Activated CD4-positive, alpha-beta T cell treated with anti-CD3 and anti-CD28 coated beads for 36 hours (primary cell): ENCODE results near the gene SNAP91. TPM values are rescaled to one million over a fixed set of nuclear protein-coding genes. Genes with fewer than 3 reads are reported as not detected.

ENCODE experiments used
- ATAC-seq: fragments of 200-7000 bp; cut with Tn5 transposase; one replicate; pipeline ENCODE4 v1.10.0; 2021; ENCODE audit warnings: mild to moderate bottlenecking, moderate library complexity
- CTCF ChIA-PET: fragments of 350-600 bp; sonication (Branson Sonifier 250); formaldehyde crosslinking; loops from one replicate; lab custom pipeline; 2021; ENCODE audit warnings: antibody characterized with exemption; lab: Charles Lee
- POLR2A ChIA-PET: fragments of 350-600 bp; sonication (Branson Sonifier 250); formaldehyde crosslinking; loops from one replicate; lab custom pipeline; 2021; ENCODE audit warnings: antibody characterized with exemption, inconsistent platforms; lab: Charles Lee
- DNase-seq: peaks from one replicate; pipeline ENCODE4 v3.0.0-alpha.2; 2020
- H3K27ac Mint-ChIP-seq: one replicate; pipeline ENCODE4 v1.8.0; 2021; ENCODE audit warnings: mixed read lengths
- H3K27me3 Mint-ChIP-seq: one replicate; pipeline ENCODE4 v1.8.0; 2021; ENCODE audit warnings: mixed read lengths
- H3K36me3 Mint-ChIP-seq: one replicate; pipeline ENCODE4 v1.8.0; 2021; ENCODE audit warnings: low read depth, mixed read lengths
- H3K4me1 Mint-ChIP-seq: one replicate; pipeline ENCODE4 v1.8.0; 2021; ENCODE audit warnings: mixed read lengths
- H3K4me3 Mint-ChIP-seq: one replicate; pipeline ENCODE4 v1.8.0; 2021; ENCODE audit warnings: mild to moderate bottlenecking, moderate library complexity, mixed read lengths
- H3K9me3 Mint-ChIP-seq: one replicate; pipeline ENCODE4 v1.8.0; 2021; ENCODE audit warnings: low read depth, mixed read lengths
- intact Hi-C, 2 experiments: fragments of 100-400 bp; cut with DNase I in 1 of 2; cut with micrococcal nuclease in 1 of 2; formaldehyde crosslinking; loops; one replicate each; pipeline versions ENCODE4 v1.14.2 to v1.15.1; 2022 to 2024; cut with DNase I, micrococcal nuclease
- total RNA-seq, 2 experiments: library from RNA; stranded (reverse); gene quantifications; one replicate each; pipeline ENCODE4 v1.2.3, GENCODE V29; 2021

The SNAP91 gene
- total RNA-seq, 2 experiments from 2014 or later = not detected

- ChIA-PET CTCF (interaction anchor here (0.7 kb wide), 1 partner anchor 21 kb away, joined by 3 read pairs; no protein-coding TSS in a partner anchor), POLR2A (no interaction called here)
- DNase-seq = no peak
- Mint-ChIP-seq H3K4me1 (peaks cover 2% of the 10 kb centered on the region), H3K27me3 (peaks cover 33% of the 10 kb centered on the region), H3K4me3 (no peak overlapping the region), H3K36me3 (no peaks in the 10 kb centered on the region), H3K9me3 (no peaks in the 10 kb centered on the region), H3K27ac (no peak overlapping the region)
- intact Hi-C loops = loop anchor here in 1 of 2 experiments (10.0 kb wide), 1 partner anchor 1055 kb away; the partner anchor contains the start of gene TBX18
- no peak for ATAC-seq
Observed at GRCh38 chr6:83709748-83710050, 798 bp upstream of the SNAP91 start.

DNA sequence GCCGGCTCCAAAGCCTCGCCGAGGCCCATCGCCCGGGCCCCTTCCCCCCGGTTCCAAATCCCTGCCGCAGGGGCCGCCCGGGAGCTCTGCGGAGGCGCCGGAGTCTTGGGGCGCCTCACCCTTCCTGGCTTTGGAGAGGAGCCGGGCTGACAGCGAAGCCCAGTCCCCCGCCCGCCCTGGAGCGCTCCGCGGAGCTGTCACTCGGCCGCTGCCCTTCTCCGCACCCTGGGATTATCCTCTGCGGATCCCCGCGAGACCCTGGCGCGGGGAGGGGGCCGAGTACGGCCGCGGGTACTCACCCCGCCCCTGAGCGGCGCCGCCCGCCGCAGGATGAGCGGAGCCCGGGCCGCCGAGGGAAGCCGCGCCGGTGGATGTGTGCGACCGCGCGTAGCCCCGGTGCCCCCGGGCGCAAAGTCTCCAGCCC is 343 bp downstream of the SNAP91 start:
- no peak for ATAC-seq
- POLR2A ChIA-PET = no interaction called here
- intact Hi-C loops = loop anchor here in 1 of 2 experiments (10.0 kb wide), 1 partner anchor 1056 kb away; the partner anchor contains the start of gene TBX18

GRCh38 chr6:83707829-83708545 is 914 bp downstream of the SNAP91 start:
- Mint-ChIP-seq H3K27me3 (peaks cover 33% of the 10 kb centered on the region), H3K4me3 (no peak overlapping the region), H3K36me3 (no peaks in the 10 kb centered on the region), H3K27ac (no peak overlapping the region), H3K4me1 (peaks cover 2% of the 10 kb centered on the region), H3K9me3 (no peaks in the 10 kb centered on the region)
- DNase-seq (peak; percentile 5), ATAC-seq (no peak)
- POLR2A ChIA-PET = no interaction called here
- intact Hi-C loops = loop anchor here in 1 of 2 experiments (10.0 kb wide), 1 partner anchor 1057 kb away; the partner anchor contains the start of gene TBX18
- CTCF ChIA-PET = no interaction called here

More for the DNA sequence above, 343 bp downstream of the SNAP91 start:
- H3K36me3 Mint-ChIP-seq = no peaks in the 10 kb centered on the region
- H3K27ac Mint-ChIP-seq = no peak overlapping the region
- no peak overlapping the region for H3K4me3 Mint-ChIP-seq
- H3K9me3 Mint-ChIP-seq = no peaks in the 10 kb centered on the region
- CTCF ChIA-PET = no interaction called here
- DNase-seq = no peak
- peaks cover 2% of the 10 kb centered on the region for H3K4me1 Mint-ChIP-seq
- H3K27me3 Mint-ChIP-seq = peaks cover 33% of the 10 kb centered on the region

- no peak for DNase-seq
- ChIA-PET CTCF (interaction anchor here (0.9 kb wide), 1 partner anchor 707 kb away, joined by 3 read pairs; no protein-coding TSS in a partner anchor), POLR2A (no interaction called here)
- H3K36me3 Mint-ChIP-seq = no peaks in the 10 kb centered on the region
- H3K4me3 Mint-ChIP-seq = no peak overlapping the region
- no peaks in the 10 kb centered on the region for H3K4me1 Mint-ChIP-seq
- H3K27me3 Mint-ChIP-seq = peaks cover 21% of the 10 kb centered on the region
- H3K27ac Mint-ChIP-seq = no peak overlapping the region
- H3K9me3 Mint-ChIP-seq = no peaks in the 10 kb centered on the region
- ATAC-seq = no peak
- intact Hi-C loops = loop anchor here in 1 of 2 experiments (10.0 kb wide), 1 partner anchor 1062 kb away; the partner anchor contains the start of gene TBX18
Observed at GRCh38 chr6:83702749-83703148, 6.2 kb downstream of the SNAP91 start.

GRCh38 chr6:83702077-83702476 is 6.8 kb downstream of the SNAP91 start:
- Mint-ChIP-seq H3K36me3 (no peaks in the 10 kb centered on the region), H3K27ac (no peak overlapping the region), H3K4me3 (no peak overlapping the region), H3K4me1 (no peaks in the 10 kb centered on the region), H3K9me3 (no peaks in the 10 kb centered on the region), H3K27me3 (peaks cover 17% of the 10 kb centered on the region)
- ATAC-seq = no peak
- DNase-seq = no peak
- intact Hi-C loops = loop anchor here in 1 of 2 experiments (10.0 kb wide), 1 partner anchor 1063 kb away; the partner anchor contains the start of gene TBX18
- CTCF ChIA-PET = interaction anchor here (0.9 kb wide), 1 partner anchor 707 kb away, joined by 3 read pairs; no protein-coding TSS in a partner anchor
- POLR2A ChIA-PET = no interaction called here

- peaks cover 6% of the 10 kb centered on the region for H3K27me3 Mint-ChIP-seq
- ChIA-PET POLR2A (no interaction called here), CTCF (no interaction called here)
- H3K9me3 Mint-ChIP-seq = no peaks in the 10 kb centered on the region
- intact Hi-C loops = no loop called here
- ATAC-seq = no peak
- H3K27ac Mint-ChIP-seq = no peak overlapping the region
- no peak overlapping the region for H3K4me3 Mint-ChIP-seq
- H3K36me3 Mint-ChIP-seq = no peaks in the 10 kb centered on the region
- no peak for DNase-seq
- H3K4me1 Mint-ChIP-seq = no peaks in the 10 kb centered on the region
Observed at GRCh38 chr6:83696674-83697073, 12.2 kb downstream of the SNAP91 start.

GRCh38 chr6:83685481-83685880 is 23.4 kb downstream of the SNAP91 start:
- no peak overlapping the region for H3K4me3 Mint-ChIP-seq
- H3K36me3 Mint-ChIP-seq = no peaks in the 10 kb centered on the region
- no peak overlapping the region for H3K27ac Mint-ChIP-seq
- no peak for DNase-seq
- ChIA-PET POLR2A (no interaction called here), CTCF (interaction anchor here (0.7 kb wide), 1 partner anchor 47 kb away, joined by 4 read pairs; no protein-coding TSS in a partner anchor)
- no peaks in the 10 kb centered on the region for H3K4me1 Mint-ChIP-seq
- intact Hi-C loops = no loop called here
- no peaks in the 10 kb centered on the region for H3K27me3 Mint-ChIP-seq
- ATAC-seq = no peak
- H3K9me3 Mint-ChIP-seq = no peaks in the 10 kb centered on the region

DNA sequence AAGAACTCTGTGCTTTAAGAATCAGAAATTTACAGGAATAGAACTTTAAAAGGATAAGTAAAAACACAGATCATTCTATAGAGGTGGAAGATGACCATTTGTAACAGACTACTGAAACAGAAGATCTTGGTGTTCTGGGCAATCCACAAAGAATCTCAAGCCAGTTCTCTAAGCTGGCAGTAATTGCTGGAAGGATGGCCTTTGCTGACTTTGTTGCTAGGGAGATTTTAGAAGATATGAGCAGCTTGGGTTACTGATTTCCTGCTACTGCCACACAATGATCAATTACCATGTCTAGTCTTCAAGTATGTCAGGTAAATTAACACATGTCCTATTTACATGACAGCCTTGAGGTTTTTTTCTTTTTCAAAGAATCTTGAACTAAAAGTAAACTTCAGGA is 31.1 kb downstream of the SNAP91 start:
- no peaks in the 10 kb centered on the region for H3K4me1 Mint-ChIP-seq
- ChIA-PET POLR2A (no interaction called here), CTCF (no interaction called here)
- H3K27ac Mint-ChIP-seq = no peak overlapping the region
- intact Hi-C loops = no loop called here
- no peak for DNase-seq
- no peak for ATAC-seq
- H3K27me3 Mint-ChIP-seq = no peaks in the 10 kb centered on the region
- no peaks in the 10 kb centered on the region for H3K9me3 Mint-ChIP-seq
- H3K4me3 Mint-ChIP-seq = no peak overlapping the region
- no peaks in the 10 kb centered on the region for H3K36me3 Mint-ChIP-seq

GRCh38 chr6:83637953-83638352 is 70.9 kb downstream of the SNAP91 start:
- intact Hi-C loops = no loop called here
- Mint-ChIP-seq H3K36me3 (no peaks in the 10 kb centered on the region), H3K27ac (no peak overlapping the region), H3K9me3 (no peaks in the 10 kb centered on the region), H3K4me3 (no peak overlapping the region), H3K4me1 (no peaks in the 10 kb centered on the region), H3K27me3 (no peaks in the 10 kb centered on the region)
- ChIA-PET CTCF (interaction anchor here (0.6 kb wide), 1 partner anchor 48 kb away, joined by 4 read pairs; no protein-coding TSS in a partner anchor), POLR2A (no interaction called here)
- ATAC-seq (no peak), DNase-seq (no peak)

DNA sequence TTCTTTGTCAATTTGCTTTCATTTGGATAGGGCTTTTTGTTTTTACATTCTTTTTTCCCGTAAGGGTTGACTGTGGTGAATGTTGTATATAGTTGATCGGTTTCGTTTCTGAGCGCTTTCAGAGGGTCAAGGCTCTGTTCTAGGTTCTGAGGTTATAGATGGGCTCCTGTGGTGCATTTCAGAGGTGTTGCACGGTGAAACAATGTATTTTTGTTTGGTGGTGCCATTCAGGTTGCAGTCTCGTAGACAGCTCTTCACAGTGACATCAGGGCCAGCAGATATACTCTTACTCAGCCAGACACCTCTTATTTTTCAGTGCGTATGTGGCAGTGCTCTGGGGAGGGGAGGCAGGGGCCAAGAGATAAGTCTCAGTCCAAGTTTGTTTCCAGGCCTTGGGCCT is 72.1 kb downstream of the SNAP91 start:
- Mint-ChIP-seq H3K27me3 (no peaks in the 10 kb centered on the region), H3K27ac (no peak overlapping the region), H3K4me3 (no peak overlapping the region), H3K9me3 (no peaks in the 10 kb centered on the region), H3K36me3 (no peaks in the 10 kb centered on the region), H3K4me1 (no peaks in the 10 kb centered on the region)
- ATAC-seq (no peak), DNase-seq (no peak)
- intact Hi-C loops = no loop called here
- ChIA-PET POLR2A (no interaction called here), CTCF (interaction anchor here (1.2 kb wide), 1 partner anchor 21 kb away, joined by 3 read pairs; no protein-coding TSS in a partner anchor)

GRCh38 chr6:83633609-83634008 is 75.3 kb downstream of the SNAP91 start:
- H3K27ac Mint-ChIP-seq = no peak overlapping the region
- ATAC-seq = no peak
- CTCF ChIA-PET = no interaction called here
- no peak for DNase-seq
- H3K36me3 Mint-ChIP-seq = no peaks in the 10 kb centered on the region
- POLR2A ChIA-PET = no interaction called here
- no peaks in the 10 kb centered on the region for H3K9me3 Mint-ChIP-seq
- no peaks in the 10 kb centered on the region for H3K27me3 Mint-ChIP-seq
- H3K4me1 Mint-ChIP-seq = no peaks in the 10 kb centered on the region
- H3K4me3 Mint-ChIP-seq = no peak overlapping the region
- intact Hi-C loops = no loop called here

- no peak overlapping the region for H3K4me3 Mint-ChIP-seq
- ChIA-PET POLR2A (no interaction called here), CTCF (interaction anchor here (0.9 kb wide), 1 partner anchor 100 kb away, joined by 4 read pairs; no protein-coding TSS in a partner anchor)
- no peak overlapping the region for H3K27ac Mint-ChIP-seq
- intact Hi-C loops = no loop called here
- no peak for DNase-seq
- no peaks in the 10 kb centered on the region for H3K36me3 Mint-ChIP-seq
- no peaks in the 10 kb centered on the region for H3K27me3 Mint-ChIP-seq
- H3K4me1 Mint-ChIP-seq = no peaks in the 10 kb centered on the region
- ATAC-seq = no peak
- no peaks in the 10 kb centered on the region for H3K9me3 Mint-ChIP-seq
Observed at GRCh38 chr6:83633149-83633548, 75.8 kb downstream of the SNAP91 start.
